ENCODE data around the gene CYTH1. TPM values are rescaled to one million over a fixed set of nuclear protein-coding genes. Genes with fewer than 3 reads are reported as not detected.

CYTH1 gene
- total RNA-seq, 1 donor from 2014 or later: 25.0 TPM

- Mint-ChIP-seq H3K4me3 (ENCODE audit: unreplicated experiment) (no peak overlapping the region), H3K36me3 (ENCODE audit: low read depth, unreplicated experiment) (peaks cover 2% of the 10 kb centered on the region), H3K4me1 (ENCODE audit: low read depth, unreplicated experiment) (peaks cover 15% of the 10 kb centered on the region), H3K27me3 (ENCODE audit: low read depth, unreplicated experiment) (no peaks in the 10 kb centered on the region), H3K27ac (ENCODE audit: unreplicated experiment) (no peak overlapping the region), H3K9me3 (ENCODE audit: unreplicated experiment) (no peaks in the 10 kb centered on the region)
- H3K9me3 ChIP-seq (ENCODE audit: insufficient read depth, low read depth, low read length): no peaks in the 10 kb centered on the region
- H4K20me1 ChIP-seq (ENCODE audit: insufficient read depth, low read length): peaks cover 59% of the 10 kb centered on the region
- no peak for TF ChIP-seq EZH2 (IDR thresholded peaks at IDR 0.05; ENCODE audit: insufficient read depth, low read length)
- H3K9ac ChIP-seq (ENCODE audit: low read length): no peak overlapping the region
- H3K4me1 ChIP-seq (ENCODE audit: insufficient read depth, low read length): peaks cover 9% of the 10 kb centered on the region
- peaks cover 54% of the 10 kb centered on the region for H3K79me2 ChIP-seq (ENCODE audit: insufficient read depth, low read length)
- FAIRE-seq (no peak), DNase-seq (ENCODE audit: low read depth) (no peak)
- no peaks in the 10 kb centered on the region for H3K27me3 ChIP-seq (ENCODE audit: insufficient read depth, low read length)
- H3K4me3 ChIP-seq (ENCODE audit: insufficient read depth, low read depth, low read length): no peak overlapping the region
- no peak overlapping the region for H3K27ac ChIP-seq (ENCODE audit: low read depth, low read length)
- no peak overlapping the region for H2AFZ ChIP-seq (ENCODE audit: low read depth, low read length)
- no peak overlapping the region for H3K4me2 ChIP-seq (ENCODE audit: low read length)
- H3K36me3 ChIP-seq (ENCODE audit: insufficient read depth, low read length): no peaks in the 10 kb centered on the region
Observed at GRCh38 chr17:78759969-78760352, 22.1 kb downstream of the CYTH1 start.

GRCh38 chr17:78759203-78759968, 22.7 kb downstream of the CYTH1 start:
- DNase-seq (ENCODE audit: low read depth) (peak; percentile 72), FAIRE-seq (no peak)
- H3K27ac Mint-ChIP-seq (ENCODE audit: unreplicated experiment): no peak overlapping the region
- no peaks in the 10 kb centered on the region for H3K27me3 ChIP-seq (ENCODE audit: insufficient read depth, low read length)
- peaks cover 54% of the 10 kb centered on the region for H4K20me1 ChIP-seq (ENCODE audit: insufficient read depth, low read length)
- no peaks in the 10 kb centered on the region for H3K9me3 Mint-ChIP-seq (ENCODE audit: unreplicated experiment)
- peaks cover 9% of the 10 kb centered on the region for H3K4me1 ChIP-seq (ENCODE audit: insufficient read depth, low read length)
- H3K27me3 Mint-ChIP-seq (ENCODE audit: low read depth, unreplicated experiment): no peaks in the 10 kb centered on the region
- H3K27ac ChIP-seq (ENCODE audit: low read depth, low read length): no peak overlapping the region
- no peaks in the 10 kb centered on the region for H3K36me3 ChIP-seq (ENCODE audit: insufficient read depth, low read length)
- H3K9me3 ChIP-seq (ENCODE audit: insufficient read depth, low read depth, low read length): no peaks in the 10 kb centered on the region
- no peak overlapping the region for H3K4me3 ChIP-seq (ENCODE audit: insufficient read depth, low read depth, low read length)
- H3K4me1 Mint-ChIP-seq (ENCODE audit: low read depth, unreplicated experiment): peaks cover 14% of the 10 kb centered on the region
- H3K4me3 Mint-ChIP-seq (ENCODE audit: unreplicated experiment): no peak overlapping the region
- H3K4me2 ChIP-seq (ENCODE audit: low read length): peak overlapping the region; percentile 33
- H3K9ac ChIP-seq (ENCODE audit: low read length): peak overlapping the region; percentile 0
- peaks cover 51% of the 10 kb centered on the region for H3K79me2 ChIP-seq (ENCODE audit: insufficient read depth, low read length)
- TF ChIP-seq CTCF (IDR thresholded peaks at IDR 0.05; ENCODE audit: insufficient read depth, low read depth, low read length) (no peak), EZH2 (IDR thresholded peaks at IDR 0.05; ENCODE audit: insufficient read depth, low read length) (no peak)
- H2AFZ ChIP-seq (ENCODE audit: low read depth, low read length): no peak overlapping the region
- H3K36me3 Mint-ChIP-seq (ENCODE audit: low read depth, unreplicated experiment): no peaks in the 10 kb centered on the region

GRCh38 chr17:78753316-78754250, 28.5 kb downstream of the CYTH1 start:
- Mint-ChIP-seq H3K4me1 (ENCODE audit: low read depth, unreplicated experiment) (peaks cover 3% of the 10 kb centered on the region), H3K27ac (ENCODE audit: unreplicated experiment) (no peak overlapping the region), H3K36me3 (ENCODE audit: low read depth, unreplicated experiment) (no peaks in the 10 kb centered on the region), H3K9me3 (ENCODE audit: unreplicated experiment) (no peaks in the 10 kb centered on the region), H3K27me3 (ENCODE audit: low read depth, unreplicated experiment) (no peaks in the 10 kb centered on the region), H3K4me3 (ENCODE audit: unreplicated experiment) (no peak overlapping the region)
- H3K36me3 ChIP-seq (ENCODE audit: insufficient read depth, low read length): no peaks in the 10 kb centered on the region
- H3K4me3 ChIP-seq (ENCODE audit: insufficient read depth, low read depth, low read length): no peak overlapping the region
- H3K79me2 ChIP-seq (ENCODE audit: insufficient read depth, low read length): peaks cover 44% of the 10 kb centered on the region
- DNase-seq (ENCODE audit: low read depth) (no peak), FAIRE-seq (no peak)
- no peak overlapping the region for H2AFZ ChIP-seq (ENCODE audit: low read depth, low read length)
- H3K4me1 ChIP-seq (ENCODE audit: insufficient read depth, low read length): no peaks in the 10 kb centered on the region
- H3K27me3 ChIP-seq (ENCODE audit: insufficient read depth, low read length): no peaks in the 10 kb centered on the region
- peaks cover 45% of the 10 kb centered on the region for H4K20me1 ChIP-seq (ENCODE audit: insufficient read depth, low read length)
- TF ChIP-seq CTCF (IDR thresholded peaks at IDR 0.05; ENCODE audit: insufficient read depth, low read depth, low read length): no peak
- no peak for TF ChIP-seq EZH2 (IDR thresholded peaks at IDR 0.05; ENCODE audit: insufficient read depth, low read length)
- no peaks in the 10 kb centered on the region for H3K9me3 ChIP-seq (ENCODE audit: insufficient read depth, low read depth, low read length)
- H3K27ac ChIP-seq (ENCODE audit: low read depth, low read length): no peak overlapping the region
- H3K4me2 ChIP-seq (ENCODE audit: low read length): no peak overlapping the region
- H3K9ac ChIP-seq (ENCODE audit: low read length): no peak overlapping the region

Measured in astrocyte (in vitro differentiated cells and primary cell).